Dendritic cell treated with granulocyte-macrophage colony-stimulating factor and Interleukin-4, amounts not matched to agents 40 ng/mL and 50 ng/mL, for 4 days (primary cell): ENCODE results near the gene PGD.
"Not testable (repeated sequence)": the region's sequence is repeated elsewhere in the genome, so short reads cannot be mapped to it uniquely, and the experiment has no call there.

ENCODE experiments used
- H3K27ac Mint-ChIP-seq: one replicate; pipeline ENCODE4 v1.8.0; 2022; ENCODE audit warnings: mild to moderate bottlenecking, mixed read lengths
- H3K27me3 Mint-ChIP-seq: one replicate; pipeline ENCODE4 v1.8.0; 2022; ENCODE audit warnings: mild to moderate bottlenecking, mixed read lengths
- H3K36me3 Mint-ChIP-seq: one replicate; pipeline ENCODE4 v1.8.0; 2022; ENCODE audit warnings: low read depth, mixed read lengths
- H3K4me1 Mint-ChIP-seq: one replicate; pipeline ENCODE4 v1.8.0; 2022; ENCODE audit warnings: low read depth, mixed read lengths
- H3K4me3 Mint-ChIP-seq: one replicate; pipeline ENCODE4 v1.8.0; 2022; ENCODE audit warnings: mild to moderate bottlenecking, moderate library complexity, mixed read lengths
- H3K9me3 Mint-ChIP-seq: one replicate; pipeline ENCODE4 v1.8.0; 2022; ENCODE audit warnings: mixed read lengths
- intact Hi-C: fragments of 100-400 bp; cut with micrococcal nuclease; formaldehyde crosslinking; loops from one replicate; pipeline ENCODE4 v1.15.0; 2022

Gene PGD

DNA sequence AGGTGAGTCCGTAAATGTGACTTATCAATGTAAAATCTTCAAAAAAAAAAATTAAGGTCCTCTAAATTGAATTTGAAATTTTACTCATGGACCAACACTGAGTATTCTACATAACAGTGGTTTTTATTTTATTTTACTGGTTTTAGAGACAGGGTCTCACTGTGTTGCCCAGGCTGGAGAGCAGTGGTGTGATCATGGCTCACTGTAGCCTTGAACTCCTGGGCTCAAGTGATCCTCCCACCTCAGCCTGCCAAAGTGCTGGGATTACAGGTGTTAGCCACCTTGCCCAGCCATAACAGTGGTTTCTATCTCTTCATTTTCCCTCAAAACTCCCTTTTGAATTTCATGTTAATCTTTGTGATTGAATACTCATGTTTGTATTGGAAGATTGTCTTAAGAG is 17.1 kb downstream of the PGD start:
- Mint-ChIP-seq H3K36me3 (peaks cover 100% of the 10 kb centered on the region), H3K4me1 (peaks cover 52% of the 10 kb centered on the region), H3K27ac (peak overlapping the region; percentile 90)
- H3K9me3 Mint-ChIP-seq, H3K4me3 Mint-ChIP-seq, H3K27me3 Mint-ChIP-seq: not testable (repeated sequence)
- intact Hi-C loops: loop anchor here (2.0 kb wide), 1 partner anchor 15 kb away; no protein-coding TSS in a partner anchor

DNA sequence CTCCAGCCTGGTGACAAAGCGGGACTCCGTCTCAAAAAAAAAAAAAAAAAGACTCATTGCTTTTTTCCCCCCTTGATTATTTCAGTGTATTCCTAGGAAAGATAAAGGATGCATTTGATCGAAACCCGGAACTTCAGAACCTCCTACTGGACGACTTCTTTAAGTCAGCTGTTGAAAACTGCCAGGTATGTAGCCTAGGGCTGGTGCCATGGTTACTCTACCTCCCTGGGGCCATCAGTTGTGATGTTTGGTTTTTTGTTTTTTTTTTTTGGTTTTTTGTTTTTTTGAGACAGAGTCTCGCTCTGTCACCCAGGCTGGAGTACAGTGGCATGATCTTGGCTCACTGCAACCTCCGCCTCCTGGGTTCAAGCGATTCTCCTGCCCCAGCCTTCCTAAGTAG is 19.9 kb downstream of the PGD start:
- H3K27me3 Mint-ChIP-seq: not testable (repeated sequence)
- H3K36me3 Mint-ChIP-seq: peaks cover 94% of the 10 kb centered on the region

GRCh38 chr1:10419351-10419750 is 20.5 kb downstream of the PGD start:
- peak overlapping the region; percentile 11 for H3K27ac Mint-ChIP-seq
- H3K36me3 Mint-ChIP-seq: peaks cover 88% of the 10 kb centered on the region
- H3K27me3 Mint-ChIP-seq: no peaks in the 10 kb centered on the region
- no peak overlapping the region for H3K4me3 Mint-ChIP-seq
- intact Hi-C loops: no loop called here
- H3K4me1 Mint-ChIP-seq: peaks cover 19% of the 10 kb centered on the region
- no peaks in the 10 kb centered on the region for H3K9me3 Mint-ChIP-seq

More for the DNA sequence above, 19.9 kb downstream of the PGD start:
- H3K27ac Mint-ChIP-seq, H3K4me3 Mint-ChIP-seq, intact Hi-C loops, H3K9me3 Mint-ChIP-seq: not testable (repeated sequence)
- peaks cover 26% of the 10 kb centered on the region for H3K4me1 Mint-ChIP-seq

DNA sequence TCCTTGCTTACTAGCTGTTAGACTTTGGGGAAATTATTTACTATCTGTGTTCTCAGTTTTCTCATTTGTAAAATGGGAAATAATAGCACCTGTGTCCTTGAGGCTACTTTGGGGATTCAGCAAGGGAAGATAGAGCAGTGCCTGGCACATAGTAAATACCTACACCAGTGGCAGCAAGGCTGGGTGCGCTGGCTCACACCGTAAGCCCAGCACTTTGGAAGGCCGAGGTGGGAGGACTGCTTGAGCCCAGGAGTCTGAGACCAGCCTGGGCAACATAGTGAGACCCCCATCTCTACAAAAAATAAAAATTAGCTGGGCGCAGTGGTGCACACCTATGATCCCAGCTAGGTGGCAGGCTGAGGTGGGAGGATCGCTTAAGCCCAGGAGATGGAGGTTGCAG is 22.8 kb downstream of the PGD start:
- Mint-ChIP-seq H3K27ac (no peak overlapping the region), H3K36me3 (peaks cover 70% of the 10 kb centered on the region), H3K9me3 (no peaks in the 10 kb centered on the region), H3K27me3 (no peaks in the 10 kb centered on the region), H3K4me1 (peaks cover 11% of the 10 kb centered on the region), H3K4me3 (no peak overlapping the region)
- intact Hi-C loops: no loop called here

DNA sequence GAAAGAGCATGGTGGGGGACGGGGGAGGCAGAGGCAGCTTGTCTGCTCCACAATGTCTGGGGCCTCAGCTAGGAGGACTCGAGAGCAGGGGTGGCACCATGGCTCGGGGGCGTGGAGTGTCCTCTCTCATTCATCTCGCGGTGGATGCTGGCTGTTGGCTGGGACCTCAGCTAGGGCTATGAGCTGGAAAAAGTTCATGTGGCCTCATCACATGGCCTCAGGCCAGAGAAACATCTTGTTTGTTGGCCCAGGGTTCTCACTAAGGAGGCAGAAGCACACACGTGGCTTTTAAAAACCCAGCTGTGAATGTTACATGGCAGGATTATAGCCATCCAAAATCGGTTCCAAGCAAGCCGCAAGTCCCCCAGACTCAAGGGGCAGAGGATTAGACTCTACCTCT is 25.2 kb downstream of the PGD start:
- Mint-ChIP-seq H3K9me3 (no peaks in the 10 kb centered on the region), H3K4me1 (peaks cover 24% of the 10 kb centered on the region), H3K27ac (peak overlapping the region; percentile 56), H3K4me3 (no peak overlapping the region), H3K36me3 (peaks cover 46% of the 10 kb centered on the region), H3K27me3 (no peaks in the 10 kb centered on the region)
- intact Hi-C loops: no loop called here

GRCh38 chr1:10424651-10425050 is 25.8 kb downstream of the PGD start:
- H3K36me3 Mint-ChIP-seq: peaks cover 40% of the 10 kb centered on the region
- no peak overlapping the region for H3K4me3 Mint-ChIP-seq
- H3K27ac Mint-ChIP-seq: no peak overlapping the region
- peaks cover 26% of the 10 kb centered on the region for H3K4me1 Mint-ChIP-seq
- no peaks in the 10 kb centered on the region for H3K27me3 Mint-ChIP-seq
- intact Hi-C loops: no loop called here
- H3K9me3 Mint-ChIP-seq: no peaks in the 10 kb centered on the region

DNA sequence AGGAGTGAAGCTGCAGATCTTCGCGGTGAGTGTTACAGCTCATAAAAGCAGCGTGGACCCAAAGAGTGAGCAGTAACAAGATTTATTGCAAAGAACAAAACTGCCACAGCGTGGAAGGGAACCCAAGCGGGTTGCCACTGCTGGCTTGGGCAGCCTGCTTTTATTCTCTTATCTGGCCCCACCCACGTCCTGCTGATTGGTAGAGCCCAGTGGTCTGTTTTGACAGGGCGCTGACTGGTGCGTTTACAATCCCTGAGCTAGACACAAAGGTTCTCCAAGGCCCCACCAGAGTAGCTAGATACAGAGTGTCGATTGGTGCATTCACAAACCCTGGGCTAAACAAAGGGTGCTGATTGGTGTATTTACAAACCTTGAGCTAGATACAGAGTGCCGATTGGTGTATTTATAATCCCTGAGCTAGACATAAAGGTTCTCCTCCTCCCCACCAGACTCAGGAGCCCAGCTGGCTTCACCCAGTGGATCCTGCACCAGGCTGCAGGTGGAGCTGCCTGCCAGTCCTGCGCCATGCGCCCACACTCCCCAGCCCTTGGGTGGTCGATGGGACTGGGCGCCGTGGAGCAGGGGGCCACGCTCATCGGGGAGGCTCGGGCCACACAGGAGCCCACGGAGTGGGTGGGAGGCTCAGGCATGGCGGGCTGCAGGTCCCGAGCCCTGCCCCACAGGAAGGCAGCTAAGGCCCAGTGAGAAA is 27.1 kb downstream of the PGD start:
- H3K27ac Mint-ChIP-seq, intact Hi-C loops, H3K4me3 Mint-ChIP-seq, H3K9me3 Mint-ChIP-seq, H3K27me3 Mint-ChIP-seq: not testable (repeated sequence)
- Mint-ChIP-seq H3K4me1 (peaks cover 38% of the 10 kb centered on the region), H3K36me3 (peaks cover 36% of the 10 kb centered on the region)

DNA sequence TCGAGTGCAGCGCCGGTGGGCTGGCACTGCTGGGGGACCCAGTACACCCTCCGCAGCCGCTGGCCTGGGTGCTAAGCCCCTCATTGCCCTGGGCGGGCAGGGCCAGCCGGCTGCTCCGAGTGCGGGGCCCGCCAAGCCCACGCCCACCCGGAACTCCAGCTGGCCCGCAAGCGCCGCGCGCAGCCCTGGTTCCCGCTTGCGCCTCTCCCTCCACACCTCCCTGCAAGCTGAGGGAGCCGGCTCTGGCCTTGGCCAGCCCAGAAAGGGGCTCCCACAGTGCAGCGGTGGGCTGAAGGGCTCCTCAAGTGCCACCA is 27.6 kb downstream of the PGD start:
- intact Hi-C loops: not testable (repeated sequence)

DNA sequence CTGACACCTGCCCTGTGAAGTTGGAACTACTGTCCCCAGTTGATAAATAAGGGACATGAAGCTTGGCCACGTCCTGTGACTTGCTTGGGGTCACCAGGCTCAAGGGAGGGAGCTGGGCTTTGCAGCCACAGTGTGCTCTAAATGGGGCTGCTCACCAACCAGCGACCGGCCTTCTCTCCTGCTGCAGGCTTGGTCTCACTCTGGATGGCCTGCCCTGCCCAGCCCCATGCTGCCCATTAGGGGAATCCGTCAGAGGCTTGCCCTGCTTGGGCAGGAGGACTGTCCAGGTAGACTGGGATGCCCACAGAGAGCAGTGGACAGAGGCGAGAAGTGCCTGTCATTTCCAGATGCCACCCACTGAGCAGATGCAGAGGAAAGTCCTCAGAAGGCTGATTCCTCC is 30.1 kb downstream of the PGD start:
- intact Hi-C loops: loop anchor here (1.0 kb wide), 1 partner anchor 52 kb away; no protein-coding TSS in a partner anchor
- Mint-ChIP-seq H3K27ac (no peak overlapping the region), H3K36me3 (peaks cover 14% of the 10 kb centered on the region), H3K9me3 (no peaks in the 10 kb centered on the region), H3K4me3 (no peak overlapping the region), H3K27me3 (no peaks in the 10 kb centered on the region), H3K4me1 (peaks cover 44% of the 10 kb centered on the region)

More for the DNA sequence above, 27.6 kb downstream of the PGD start:
- Mint-ChIP-seq H3K4me1 (peaks cover 43% of the 10 kb centered on the region), H3K36me3 (peaks cover 31% of the 10 kb centered on the region)
- not testable (repeated sequence) for H3K4me3 Mint-ChIP-seq, H3K27me3 Mint-ChIP-seq, H3K27ac Mint-ChIP-seq, H3K9me3 Mint-ChIP-seq

DNA sequence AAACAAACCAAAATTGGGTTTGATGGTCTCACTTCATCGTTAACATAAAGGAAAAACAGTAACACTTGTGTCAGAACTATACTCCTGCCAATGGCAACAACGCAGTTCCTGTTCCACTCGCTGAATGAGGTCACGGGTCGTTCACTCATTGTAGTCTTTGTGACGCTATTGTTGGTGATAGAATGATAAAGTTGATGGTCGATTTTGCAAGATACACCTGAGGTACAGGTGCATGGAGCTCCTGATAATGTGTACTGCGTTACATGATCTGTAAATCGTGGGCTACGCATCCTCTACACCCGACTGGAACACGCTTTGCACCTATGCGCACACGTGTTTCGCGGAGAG is 31.0 kb downstream of the PGD start:
- H3K36me3 Mint-ChIP-seq: peaks cover 14% of the 10 kb centered on the region
- H3K4me1 Mint-ChIP-seq: peaks cover 44% of the 10 kb centered on the region
- H3K27ac Mint-ChIP-seq: peak overlapping the region; percentile 78
- no peaks in the 10 kb centered on the region for H3K27me3 Mint-ChIP-seq
- H3K4me3 Mint-ChIP-seq: peak overlapping the region; percentile 92
- intact Hi-C loops: loop anchor here (1.0 kb wide), 1 partner anchor 64 kb away; no protein-coding TSS in a partner anchor
- no peaks in the 10 kb centered on the region for H3K9me3 Mint-ChIP-seq

DNA sequence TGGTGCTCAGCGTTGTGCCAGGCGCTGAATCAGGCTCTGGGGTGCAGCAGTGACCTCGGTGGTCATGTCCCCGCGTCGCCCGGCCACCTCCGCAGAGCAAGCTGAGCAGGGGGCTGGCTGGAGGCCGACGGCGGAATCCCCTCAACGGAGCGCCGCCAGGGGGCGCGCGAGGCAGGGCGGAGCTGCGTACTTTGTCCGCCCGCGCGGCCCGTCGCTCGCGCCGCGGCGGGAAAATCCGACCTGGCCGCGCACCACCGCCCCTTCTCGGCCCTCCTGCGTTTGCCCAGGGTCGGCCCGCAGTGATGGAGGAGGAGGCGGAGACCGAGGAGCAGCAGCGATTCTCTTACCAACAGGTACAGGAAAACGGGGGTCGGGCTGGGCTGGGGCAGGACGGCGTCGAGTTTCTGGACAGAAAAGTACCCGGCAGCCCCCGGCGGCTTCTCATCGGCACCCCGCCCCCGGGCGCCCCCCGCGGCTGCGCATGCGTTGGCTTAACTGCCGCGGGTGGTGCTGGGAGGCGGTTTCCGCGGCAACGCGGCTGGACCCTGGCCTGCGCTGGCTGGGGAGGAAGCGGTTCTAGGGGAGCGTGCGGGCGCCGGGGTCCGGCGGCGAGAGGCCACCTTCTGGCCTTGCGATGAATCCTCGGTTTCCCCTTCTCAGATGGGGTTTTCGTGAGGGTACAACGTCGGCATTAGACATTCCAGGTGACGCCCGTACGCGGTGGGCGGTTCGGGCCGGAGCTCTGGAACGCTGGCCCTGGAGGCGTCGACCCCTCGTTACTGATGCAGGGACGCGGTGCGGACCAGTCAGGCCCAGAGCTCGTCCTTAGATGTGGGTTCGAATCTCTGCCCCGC is 31.6 kb downstream of the PGD start, which contains the start of gene CENPS:
CENPS (plus strand) TSS at position 218 of the 854 bp plus-strand sequence; CDS start at position 303, 85 bp downstream.
- Mint-ChIP-seq H3K27ac (peak within 1 kb of the TSS; percentile 78), H3K27me3 (no peaks in the 10 kb centered on the region), H3K9me3 (no peaks in the 10 kb centered on the region), H3K4me3 (peak within 1 kb of the TSS; percentile 92), H3K4me1 (peaks cover 43% of the 10 kb centered on the region), H3K36me3 (peaks cover 13% of the 10 kb centered on the region)
- intact Hi-C loops: loop anchor here (1.0 kb wide), 1 partner anchor 64 kb away; no protein-coding TSS in a partner anchor

DNA sequence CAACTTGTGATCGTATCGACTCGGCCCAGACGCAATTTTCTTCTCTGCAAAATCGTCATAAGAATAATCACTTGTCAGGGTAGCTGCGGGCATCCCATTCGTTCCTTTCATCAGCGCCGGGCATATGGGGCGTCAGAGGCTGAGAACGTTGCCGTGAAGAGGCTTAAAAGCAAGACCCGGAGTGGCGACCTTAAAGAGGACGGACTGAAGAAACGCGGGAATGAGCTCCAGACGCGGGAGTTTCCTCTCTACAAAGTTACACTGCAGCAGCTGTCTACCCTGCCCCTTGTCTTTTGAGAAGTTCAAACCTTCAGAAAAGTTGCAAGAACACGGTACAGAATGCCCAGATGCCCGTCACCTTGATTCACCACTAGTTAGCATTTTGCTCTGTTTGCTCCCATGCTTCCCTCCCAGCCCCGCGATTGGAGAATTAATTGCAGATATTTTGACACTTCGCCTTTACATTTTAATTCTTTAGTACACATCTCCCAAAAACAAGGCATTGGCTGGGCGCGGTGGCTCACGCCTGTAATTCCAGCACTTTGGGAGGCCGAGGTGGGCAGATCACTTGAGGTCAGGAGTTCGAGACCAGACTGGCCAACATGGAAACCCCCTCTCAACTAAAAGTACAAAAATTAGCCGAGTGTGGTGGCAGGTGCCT is 32.3 kb downstream of the PGD start:
- Mint-ChIP-seq H3K4me1 (peaks cover 36% of the 10 kb centered on the region), H3K27ac (peak overlapping the region; percentile 78), H3K27me3 (no peaks in the 10 kb centered on the region), H3K36me3 (peaks cover 9% of the 10 kb centered on the region), H3K4me3 (peak overlapping the region; percentile 92), H3K9me3 (no peaks in the 10 kb centered on the region)
- intact Hi-C loops: no loop called here

DNA sequence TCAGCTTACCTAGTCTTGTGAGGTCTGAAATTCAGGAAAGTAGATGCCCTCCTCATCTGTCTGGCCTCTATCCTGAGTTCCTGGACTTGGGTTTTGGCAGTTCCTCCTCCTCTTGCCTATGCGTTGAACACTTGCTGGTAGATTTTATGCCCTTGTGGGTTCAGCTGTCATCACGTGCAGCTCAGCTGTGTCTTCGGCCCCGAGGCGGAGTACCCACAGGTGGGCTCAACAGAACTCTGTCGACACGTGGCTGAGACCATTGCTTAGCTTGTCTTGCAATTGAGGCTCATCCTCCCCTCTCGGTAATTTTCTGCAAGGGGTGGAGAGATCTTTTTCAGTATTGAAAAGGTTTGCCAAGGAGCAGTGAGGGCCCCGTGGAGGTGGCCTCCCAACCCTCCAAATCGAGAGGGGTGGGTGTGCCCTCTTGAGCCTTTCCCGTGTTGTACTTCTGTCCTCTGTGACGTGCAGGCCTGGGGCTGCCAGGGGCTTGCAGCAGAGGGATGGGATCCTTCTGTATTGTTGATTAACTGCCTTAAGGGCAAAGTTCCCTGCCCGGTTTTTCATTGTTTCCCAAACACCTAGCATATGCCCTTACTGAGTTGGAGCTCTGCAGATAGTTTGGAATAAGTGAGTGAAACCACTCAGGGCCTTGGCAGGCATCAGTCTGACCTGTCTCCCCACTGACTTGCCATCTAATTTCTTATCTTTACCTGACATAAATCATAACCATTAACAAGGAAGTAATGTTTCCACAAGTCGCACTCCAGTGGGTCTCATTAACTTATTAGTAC is 34.2 kb downstream of the PGD start:
- H3K4me1 Mint-ChIP-seq: peaks cover 24% of the 10 kb centered on the region
- H3K27me3 Mint-ChIP-seq: no peaks in the 10 kb centered on the region
- peaks cover 9% of the 10 kb centered on the region for H3K36me3 Mint-ChIP-seq
- intact Hi-C loops: no loop called here
- H3K9me3 Mint-ChIP-seq: no peaks in the 10 kb centered on the region
- no peak overlapping the region for H3K4me3 Mint-ChIP-seq
- no peak overlapping the region for H3K27ac Mint-ChIP-seq
